Peyer's patch (tissue), 4 donors: ENCODE data around the gene ATP4A.

Experiments
- POLR2A ChIP-seq, 2 donors: fragments of 450-650 bp; IDR thresholded peaks; one replicate each; pipeline ENCODE4 v1.5.1; 2017; ENCODE audit warnings: antibody characterized with exemption in 2 of 2, mild to moderate bottlenecking in 2 of 2, moderate library complexity in 2 of 2
- TF ChIP-seq, protein P1 (sequence below), 6 experiments: fragments of 450-650 bp in 4 of 6; fragments of 200-600 bp in 2 of 6; sonication (generic) in 1 of 6; IDR thresholded peaks; one replicate each; pipeline ENCODE4 v1.5.1; 2017 to 2019; ENCODE audit warnings: antibody characterized with exemption in 6 of 6, mild to moderate bottlenecking in 3 of 6, moderate library complexity in 1 of 6

DNA sequence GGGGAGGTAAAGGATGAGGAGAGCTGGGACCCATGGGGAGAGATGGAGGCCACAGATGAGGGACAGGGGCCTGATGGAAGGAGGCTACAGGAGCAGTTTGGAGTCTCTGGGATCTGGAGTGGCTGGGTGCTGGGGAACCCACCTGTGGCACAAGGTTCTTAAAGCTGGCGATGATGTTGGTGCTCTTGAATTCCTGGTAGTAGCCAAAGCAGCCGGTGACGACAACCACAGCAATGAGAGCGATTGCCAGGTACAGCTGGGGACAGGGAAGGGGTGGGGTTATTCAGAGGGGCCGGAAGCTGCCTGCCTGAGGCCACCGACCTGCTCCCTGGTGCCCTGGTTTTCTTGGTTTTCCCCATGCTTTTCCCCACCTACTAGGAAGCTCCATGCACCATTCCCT is 2.8 kb downstream of the ATP4A start:
- TF ChIP-seq, protein P1, sequence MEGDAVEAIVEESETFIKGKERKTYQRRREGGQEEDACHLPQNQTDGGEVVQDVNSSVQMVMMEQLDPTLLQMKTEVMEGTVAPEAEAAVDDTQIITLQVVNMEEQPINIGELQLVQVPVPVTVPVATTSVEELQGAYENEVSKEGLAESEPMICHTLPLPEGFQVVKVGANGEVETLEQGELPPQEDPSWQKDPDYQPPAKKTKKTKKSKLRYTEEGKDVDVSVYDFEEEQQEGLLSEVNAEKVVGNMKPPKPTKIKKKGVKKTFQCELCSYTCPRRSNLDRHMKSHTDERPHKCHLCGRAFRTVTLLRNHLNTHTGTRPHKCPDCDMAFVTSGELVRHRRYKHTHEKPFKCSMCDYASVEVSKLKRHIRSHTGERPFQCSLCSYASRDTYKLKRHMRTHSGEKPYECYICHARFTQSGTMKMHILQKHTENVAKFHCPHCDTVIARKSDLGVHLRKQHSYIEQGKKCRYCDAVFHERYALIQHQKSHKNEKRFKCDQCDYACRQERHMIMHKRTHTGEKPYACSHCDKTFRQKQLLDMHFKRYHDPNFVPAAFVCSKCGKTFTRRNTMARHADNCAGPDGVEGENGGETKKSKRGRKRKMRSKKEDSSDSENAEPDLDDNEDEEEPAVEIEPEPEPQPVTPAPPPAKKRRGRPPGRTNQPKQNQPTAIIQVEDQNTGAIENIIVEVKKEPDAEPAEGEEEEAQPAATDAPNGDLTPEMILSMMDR (IDR thresholded peaks at IDR 0.05), result no peak
- no peak for TF ChIP-seq POLR2A (IDR thresholded peaks at IDR 0.05)
